GM10248 (cell line): ENCODE results near the gene ARL5A.

Experiments used
- CTCF ChIA-PET: fragments of 300-600 bp; sonication (Branson Sonifier 250); formaldehyde crosslinking; extraction: SDS; loops from one replicate; lab custom pipeline; 2021; ENCODE audit warnings: antibody characterized with exemption; lab: Yijun Ruan, JAX
- POLR2A ChIA-PET: fragments of 350-650 bp; sonication (Branson Sonifier 250); formaldehyde crosslinking; extraction: SDS; loops from one replicate; lab custom pipeline; 2020; ENCODE audit warnings: antibody characterized with exemption; lab: Yijun Ruan, JAX
- DNase-seq: peaks from one replicate; pipeline ENCODE4 v3.0.0; 2012; ENCODE audit errors: extremely low spot score
- TF ChIP-seq, protein P1 (sequence below): IDR thresholded peaks from 2 replicates; pipeline ENCODE4 v1.5.1; 2012; ENCODE audit warnings: mild to moderate bottlenecking, low read depth; ENCODE audit errors: extremely low read depth, missing control alignments, control extremely low read depth

The ARL5A gene

DNA sequence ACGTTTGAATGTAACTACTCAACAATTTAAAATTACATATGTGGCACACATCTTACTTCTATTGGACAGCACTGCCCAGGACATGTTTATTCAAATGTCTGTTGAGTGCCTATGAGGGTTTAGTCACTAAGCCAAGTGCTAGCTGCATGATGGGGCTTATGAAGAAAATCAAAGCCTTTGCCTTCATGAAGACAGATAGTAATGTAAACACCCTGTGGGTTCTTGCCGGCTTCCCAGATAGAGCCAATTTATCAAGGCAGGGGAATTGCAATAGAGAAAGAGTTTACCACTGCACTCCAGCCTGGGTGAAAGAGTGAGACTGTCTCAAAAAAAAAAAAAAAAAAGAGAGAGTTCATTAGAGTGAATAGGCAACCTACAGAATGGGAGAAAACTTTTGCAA lies 50.3 kb downstream of the ARL5A start:
- no peak for DNase-seq
- ChIA-PET CTCF (interaction anchor here (2.3 to 2.4 kb wide), 2 partner anchors 9 to 11 kb away, joined by 9 to 18 read pairs; no protein-coding TSS in a partner anchor), POLR2A (no interaction called here)
- TF ChIP-seq, protein P1, sequence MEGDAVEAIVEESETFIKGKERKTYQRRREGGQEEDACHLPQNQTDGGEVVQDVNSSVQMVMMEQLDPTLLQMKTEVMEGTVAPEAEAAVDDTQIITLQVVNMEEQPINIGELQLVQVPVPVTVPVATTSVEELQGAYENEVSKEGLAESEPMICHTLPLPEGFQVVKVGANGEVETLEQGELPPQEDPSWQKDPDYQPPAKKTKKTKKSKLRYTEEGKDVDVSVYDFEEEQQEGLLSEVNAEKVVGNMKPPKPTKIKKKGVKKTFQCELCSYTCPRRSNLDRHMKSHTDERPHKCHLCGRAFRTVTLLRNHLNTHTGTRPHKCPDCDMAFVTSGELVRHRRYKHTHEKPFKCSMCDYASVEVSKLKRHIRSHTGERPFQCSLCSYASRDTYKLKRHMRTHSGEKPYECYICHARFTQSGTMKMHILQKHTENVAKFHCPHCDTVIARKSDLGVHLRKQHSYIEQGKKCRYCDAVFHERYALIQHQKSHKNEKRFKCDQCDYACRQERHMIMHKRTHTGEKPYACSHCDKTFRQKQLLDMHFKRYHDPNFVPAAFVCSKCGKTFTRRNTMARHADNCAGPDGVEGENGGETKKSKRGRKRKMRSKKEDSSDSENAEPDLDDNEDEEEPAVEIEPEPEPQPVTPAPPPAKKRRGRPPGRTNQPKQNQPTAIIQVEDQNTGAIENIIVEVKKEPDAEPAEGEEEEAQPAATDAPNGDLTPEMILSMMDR = no peak

DNA sequence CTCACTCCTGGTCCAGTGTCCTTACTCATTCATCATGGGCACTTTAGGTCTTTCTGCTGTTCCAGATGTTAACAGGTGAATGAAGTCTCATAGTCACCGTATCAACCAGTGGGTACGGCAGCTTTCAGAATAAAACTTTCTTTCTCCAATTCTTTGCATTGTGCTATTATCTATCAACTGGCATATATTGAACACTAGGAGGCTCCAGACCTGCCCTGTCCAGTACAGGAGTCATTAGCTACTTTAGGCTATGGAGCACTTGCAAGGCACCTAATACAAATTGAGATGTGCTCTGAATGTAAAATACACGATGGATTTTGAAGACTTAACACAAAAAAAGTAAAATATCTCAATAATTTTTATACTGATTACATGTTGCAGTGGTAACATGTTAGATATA lies 50.7 kb downstream of the ARL5A start:
- TF ChIP-seq, protein P1 = peak; percentile 15
- DNase-seq = no peak
- POLR2A ChIA-PET = no interaction called here
- CTCF ChIA-PET = interaction anchor here (2.3 to 2.4 kb wide), 2 partner anchors 10 kb away, joined by 9 to 18 read pairs; no protein-coding TSS in a partner anchor

DNA sequence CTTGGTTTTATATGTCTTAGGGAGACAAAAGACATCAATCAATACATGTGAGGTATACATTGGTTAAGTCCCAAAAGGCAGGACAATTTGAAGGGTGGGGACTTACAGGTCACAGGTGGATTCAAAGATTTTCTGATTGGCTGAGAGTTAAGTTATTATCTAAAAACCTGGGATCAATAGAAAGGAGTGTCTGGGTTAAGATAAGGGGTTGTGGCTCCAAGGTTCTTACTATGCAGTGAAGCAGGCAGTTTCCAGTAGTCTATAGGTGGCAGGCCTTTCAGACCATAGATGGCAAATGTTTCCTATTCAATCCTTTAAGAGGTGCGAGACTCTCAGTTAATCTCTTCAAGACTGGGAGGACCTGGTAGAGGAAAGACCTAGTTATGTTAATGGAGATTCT lies 51.9 kb downstream of the ARL5A start:
- ChIA-PET CTCF (interaction anchor here (1.1 to 2.4 kb wide), 3 partner anchors 9 to 48 kb away, joined by 4 to 18 read pairs (median 9); no protein-coding TSS in a partner anchor), POLR2A (no interaction called here)
- TF ChIP-seq, protein P1 = no peak
- DNase-seq = no peak

DNA sequence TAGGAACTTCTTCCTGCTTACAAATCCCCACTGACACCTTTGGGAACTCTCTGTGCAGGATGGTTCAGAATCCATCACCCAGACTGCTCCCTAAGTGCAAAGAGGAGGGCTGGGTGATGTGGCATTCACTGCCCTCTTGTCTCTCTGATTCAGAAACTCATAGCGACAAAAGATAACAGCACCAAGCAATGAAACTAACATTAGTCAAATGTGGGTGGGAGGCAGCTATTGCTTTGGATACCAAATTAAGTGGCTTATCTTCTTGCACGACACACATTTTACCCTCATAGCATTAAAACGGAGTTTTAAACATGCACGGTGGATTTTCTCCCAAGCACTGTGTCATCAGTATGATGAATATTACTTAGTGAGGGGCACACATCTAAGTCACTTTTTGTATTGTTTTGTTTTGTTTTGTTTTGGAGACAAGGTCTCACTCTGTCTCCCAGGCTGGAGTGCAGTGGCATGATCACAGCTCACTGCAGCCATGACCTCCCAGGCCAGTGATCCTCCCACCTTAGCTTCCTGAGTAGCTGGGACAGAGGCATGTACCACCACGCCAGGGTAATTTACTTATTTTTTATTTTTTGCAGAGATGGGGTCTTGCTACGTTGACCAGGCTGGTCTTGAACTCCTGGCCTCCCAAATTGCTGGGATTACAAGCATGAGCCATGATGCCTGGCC lies 53.0 kb downstream of the ARL5A start:
- CTCF ChIA-PET = no interaction called here
- TF ChIP-seq, protein P1 = no peak
- no peak for DNase-seq
- POLR2A ChIA-PET = no interaction called here

DNA sequence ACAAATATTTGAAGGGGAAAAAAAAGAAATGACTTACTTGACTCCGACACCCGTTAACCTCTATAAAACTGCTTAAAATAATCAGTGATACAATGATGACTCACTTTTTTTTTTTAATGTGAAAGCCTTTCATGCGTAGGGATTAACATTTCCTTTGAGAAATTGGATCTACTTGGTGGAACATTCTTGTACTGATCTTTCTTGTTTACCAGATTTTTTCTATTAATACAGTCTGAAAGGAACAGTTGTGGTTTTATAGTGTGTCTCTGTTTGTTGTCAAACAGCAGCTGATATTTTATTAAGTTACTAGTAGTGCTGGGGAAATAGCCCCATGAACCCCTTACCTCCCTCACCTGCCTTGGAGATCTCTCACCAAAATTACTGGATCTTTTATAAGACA lies 53.7 kb downstream of the ARL5A start:
- TF ChIP-seq, protein P1 = no peak
- ChIA-PET POLR2A (no interaction called here), CTCF (no interaction called here)
- no peak for DNase-seq

DNA sequence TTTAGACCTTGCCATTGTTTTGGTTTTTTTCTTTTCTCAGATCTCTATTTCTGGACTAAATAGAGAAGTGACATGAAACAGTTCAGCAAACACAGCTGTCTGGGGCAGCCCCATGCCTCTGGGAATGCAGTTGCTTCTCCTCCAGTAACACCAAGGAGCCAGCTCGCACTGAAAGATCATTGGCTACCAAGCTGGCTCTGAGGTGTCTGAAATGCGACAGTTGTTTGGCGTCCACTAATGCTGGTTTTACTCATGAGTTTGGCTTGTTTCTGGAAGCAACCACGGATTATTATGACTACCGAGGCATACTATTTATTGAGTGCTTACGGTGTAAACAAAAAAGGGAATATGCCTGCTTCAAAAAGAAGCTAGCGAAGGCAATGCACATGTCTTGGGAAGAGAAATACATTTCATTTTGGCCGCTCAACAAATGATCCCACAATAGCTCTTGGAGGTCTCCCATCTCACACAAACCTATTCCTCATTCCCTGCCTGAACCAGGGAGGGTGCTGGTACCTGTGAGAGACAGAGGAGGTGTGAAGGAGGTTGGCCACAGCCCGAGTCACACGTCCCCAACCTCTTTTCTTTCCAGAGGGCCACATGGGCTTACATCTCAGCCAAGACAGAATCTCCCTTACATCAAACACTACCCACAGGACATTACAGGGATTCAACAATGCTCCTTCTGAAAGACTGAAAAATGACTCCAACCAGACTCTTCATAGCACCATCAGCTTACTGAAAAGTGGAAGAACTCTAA lies 56.4 kb downstream of the ARL5A start:
- CTCF ChIA-PET = interaction anchor here (0.7 to 2.7 kb wide), 6 partner anchors 14 to 58 kb away, joined by 3 to 9 read pairs (median 4); partner anchors contain the start of gene ARL5A
- peak; percentile 83 for DNase-seq
- TF ChIP-seq, protein P1 = no peak
- POLR2A ChIA-PET = interaction anchor here (1.2 kb wide), 1 partner anchor 53 kb away, joined by 4 read pairs; no protein-coding TSS in a partner anchor
